Activated T-cell treated with anti-CD3 and anti-CD28 coated beads for 1 hour (primary cell): ENCODE data around the gene KPTN.

ENCODE experiments used
- DNase-seq: peaks from one replicate; pipeline ENCODE4 v3.0.0-alpha.2; 2020; ENCODE audit warnings: low read depth

Gene KPTN

DNA sequence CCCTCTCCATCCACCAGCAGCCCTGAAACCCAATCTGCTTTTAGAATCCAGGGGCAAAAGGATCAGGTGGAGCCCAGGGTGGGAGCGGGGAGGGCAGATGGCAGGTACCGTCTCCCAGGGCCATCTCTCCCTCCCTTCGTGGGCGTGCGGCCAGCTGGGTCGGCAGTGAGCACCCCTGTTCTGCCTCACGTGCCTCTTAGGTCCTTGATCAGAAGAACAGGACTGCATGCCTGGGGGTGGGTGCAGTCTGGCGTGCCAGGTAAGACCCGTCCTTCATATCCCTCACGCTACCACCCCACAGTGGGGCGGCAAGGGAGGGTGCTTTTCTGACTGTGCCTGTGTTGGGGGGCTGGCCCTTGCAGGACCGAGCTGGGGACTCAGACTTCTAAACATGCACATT is 14.3 kb downstream of the KPTN start:
- no peak for DNase-seq

DNA sequence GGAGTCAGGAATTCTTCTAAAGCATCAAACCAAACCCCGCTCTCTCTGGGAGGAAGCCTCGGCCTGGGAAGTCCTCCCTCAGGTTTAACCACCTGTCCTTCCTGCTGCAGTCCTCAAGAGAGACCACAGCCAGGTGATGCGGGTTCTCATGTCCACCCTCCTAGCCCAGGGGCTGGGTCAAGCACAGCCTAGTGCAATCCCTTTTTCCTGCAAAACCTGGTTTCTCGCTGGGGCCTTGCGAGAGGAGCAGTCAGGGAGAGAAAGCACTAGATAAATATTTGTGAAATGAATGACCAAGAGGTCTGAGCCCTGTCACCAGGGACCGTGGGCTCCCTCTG is 14.7 kb downstream of the KPTN start:
- DNase-seq: no peak

DNA sequence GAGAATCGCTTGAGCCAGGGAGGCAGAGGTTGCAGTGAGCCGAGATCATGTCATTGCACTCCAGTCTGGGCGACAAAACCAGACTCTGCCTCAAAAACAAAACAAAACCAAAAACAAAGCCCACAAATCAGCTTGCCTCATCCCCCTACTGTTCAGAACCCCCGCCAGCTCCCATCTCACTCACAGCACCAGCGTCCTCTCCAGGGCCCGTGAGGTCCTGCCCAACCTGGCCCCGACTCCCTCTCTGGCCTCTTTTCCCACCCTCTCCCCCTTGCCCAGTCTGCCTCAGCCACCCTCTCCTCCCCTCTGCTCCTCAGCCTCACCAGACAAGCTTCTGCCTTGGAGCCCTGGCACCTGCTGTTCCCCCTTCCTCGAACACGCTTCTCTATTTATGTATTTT is 16.1 kb downstream of the KPTN start:
- DNase-seq: no peak

DNA sequence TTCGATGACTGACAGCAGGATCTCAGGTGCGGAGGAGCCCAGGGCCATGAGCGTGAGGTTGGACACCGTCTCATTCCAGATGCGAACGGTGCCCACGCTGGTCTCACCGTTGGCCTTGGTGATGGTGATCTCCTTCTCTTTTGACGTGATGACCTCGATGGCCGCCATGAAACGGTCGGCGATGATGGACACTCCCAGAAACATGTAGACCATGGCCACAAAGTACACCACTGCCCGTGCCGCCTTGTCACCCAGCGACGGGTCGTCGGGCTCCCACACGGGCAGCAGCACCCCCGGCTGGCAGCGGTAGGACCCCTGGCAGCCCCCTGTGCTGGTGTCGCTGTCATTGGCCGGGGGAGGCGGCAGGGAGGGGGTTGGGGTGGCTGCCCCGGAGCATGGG is 18.1 kb downstream of the KPTN start:
- no peak for DNase-seq

DNA sequence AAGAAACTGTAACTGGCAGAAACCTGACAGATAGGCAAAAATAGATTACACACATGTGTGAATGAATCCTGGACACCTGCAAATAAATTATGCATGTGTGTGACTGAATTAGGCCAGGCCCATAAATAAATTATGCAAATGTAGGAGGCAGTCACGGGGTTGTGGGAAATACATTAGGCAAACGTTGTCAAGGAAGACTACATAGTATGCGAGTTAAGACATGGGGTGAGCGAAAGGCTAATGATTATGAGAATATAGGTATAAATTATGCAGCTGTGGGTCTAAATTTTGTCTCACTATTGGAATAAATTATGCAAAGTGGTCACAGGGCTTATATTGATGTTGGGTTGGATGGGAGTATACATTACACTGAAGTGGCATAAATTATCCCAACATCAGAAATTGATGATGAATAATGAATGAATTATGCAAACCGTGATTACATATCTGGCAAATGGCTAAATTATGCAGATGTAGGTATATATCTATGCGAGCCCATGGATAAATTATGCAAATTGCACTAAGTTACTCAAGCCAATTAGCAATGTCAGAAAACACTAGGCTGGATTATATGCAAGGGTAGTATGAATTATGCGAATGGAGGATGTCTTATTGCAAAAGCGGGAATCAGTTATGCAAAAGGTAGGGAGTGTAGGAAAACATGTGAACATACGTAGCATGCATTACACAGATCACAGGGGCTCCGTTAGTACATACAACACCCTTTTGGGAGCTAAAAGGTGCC is 19.2 kb downstream of the KPTN start:
- DNase-seq: no peak

DNA sequence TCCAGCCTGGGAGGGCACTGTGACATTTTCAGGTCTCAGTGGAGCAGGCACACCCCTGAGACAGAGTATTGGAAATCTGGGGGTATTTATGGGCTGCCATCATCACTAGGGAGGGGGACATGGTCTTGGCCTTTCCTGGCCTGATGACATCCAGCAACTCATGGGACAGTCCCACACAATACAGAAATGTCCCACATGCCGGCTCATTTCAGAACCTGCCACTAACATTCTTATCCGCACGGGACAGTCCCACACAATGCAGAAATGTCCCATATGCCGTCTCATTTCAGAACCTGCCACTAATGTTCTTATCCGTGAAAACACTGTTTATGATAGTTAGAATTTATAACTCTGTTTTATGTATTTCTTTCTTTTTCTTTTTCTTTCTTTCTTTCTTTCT is 22.1 kb downstream of the KPTN start:
- DNase-seq: no peak

DNA sequence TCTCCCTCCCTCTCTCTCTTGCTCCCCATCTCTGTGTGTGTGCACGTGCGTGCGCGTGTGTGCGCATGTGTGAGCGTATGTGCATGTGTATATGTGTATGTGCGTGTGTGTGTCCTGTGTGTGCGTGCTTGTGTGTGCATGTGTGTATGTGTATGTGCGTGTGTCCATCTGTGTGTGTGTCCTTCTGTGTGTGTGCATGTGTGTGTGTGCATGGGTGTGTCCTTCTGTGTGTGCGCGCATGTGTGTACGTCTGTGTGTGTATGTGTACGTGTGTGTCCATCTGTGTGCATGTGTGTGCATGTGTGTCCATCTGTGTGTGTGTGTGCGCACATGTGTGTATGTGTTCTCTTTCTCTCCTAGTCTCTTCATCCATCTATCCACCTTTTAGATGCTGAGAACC is 24.5 kb downstream of the KPTN start:
- DNase-seq: no peak

DNA sequence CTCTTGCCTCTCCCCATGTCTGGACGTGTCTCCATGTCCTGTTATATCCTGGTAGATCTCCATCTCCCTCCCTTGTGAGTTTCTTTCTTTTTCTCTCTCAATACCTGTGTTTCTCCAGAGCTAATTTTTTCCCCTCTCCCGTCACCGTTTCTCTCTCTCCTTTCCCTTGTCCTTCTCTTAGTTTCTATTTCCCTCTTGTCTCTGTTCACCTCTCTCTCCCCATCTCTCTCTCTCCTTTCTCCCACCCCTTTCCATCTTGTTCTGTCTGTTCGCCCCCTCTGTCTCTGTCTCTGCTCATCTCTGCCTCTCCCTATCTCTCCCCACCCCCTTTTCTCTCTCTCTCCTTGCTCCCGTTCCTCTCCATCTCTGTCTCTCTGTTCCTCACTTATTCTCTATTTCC is 25.3 kb downstream of the KPTN start:
- DNase-seq: no peak

DNA sequence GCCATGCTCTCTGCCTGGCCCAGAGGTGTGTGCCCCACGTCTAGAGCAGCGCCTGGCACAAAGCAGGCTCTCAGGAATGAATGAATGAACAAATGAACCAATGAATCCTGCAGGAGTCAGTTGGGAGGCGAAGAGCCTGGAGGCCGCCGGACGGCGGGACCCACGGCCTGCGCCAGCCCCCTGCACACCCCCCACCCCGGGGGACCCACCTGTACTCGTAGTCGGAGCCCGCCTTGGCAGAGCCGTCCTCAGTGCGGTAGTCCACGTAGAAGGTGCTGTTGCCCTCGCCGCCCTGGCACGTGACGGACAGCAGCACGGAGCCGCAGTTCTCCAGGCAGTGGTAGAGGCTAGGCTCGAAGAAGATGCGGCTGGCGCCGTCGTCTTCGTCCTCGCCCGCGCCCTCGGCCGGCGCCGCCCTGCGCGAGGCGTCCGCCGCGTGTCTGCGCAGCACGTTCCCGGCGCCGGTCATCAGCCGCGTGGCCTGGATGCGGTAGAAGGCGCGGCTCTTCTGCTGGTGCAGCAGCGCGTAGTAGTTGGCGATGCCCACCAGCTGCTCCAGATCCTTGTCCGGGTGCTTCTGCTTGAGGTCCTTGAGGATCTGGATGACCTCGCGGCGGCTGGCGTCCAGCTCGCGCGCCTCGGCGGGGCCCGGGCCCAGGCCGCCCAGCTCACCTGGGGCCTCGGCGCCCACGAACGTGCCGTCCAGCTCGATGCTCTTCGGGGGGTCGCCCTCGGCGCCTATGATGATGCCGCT is 27.1 kb downstream of the KPTN start:
- no peak for DNase-seq

DNA sequence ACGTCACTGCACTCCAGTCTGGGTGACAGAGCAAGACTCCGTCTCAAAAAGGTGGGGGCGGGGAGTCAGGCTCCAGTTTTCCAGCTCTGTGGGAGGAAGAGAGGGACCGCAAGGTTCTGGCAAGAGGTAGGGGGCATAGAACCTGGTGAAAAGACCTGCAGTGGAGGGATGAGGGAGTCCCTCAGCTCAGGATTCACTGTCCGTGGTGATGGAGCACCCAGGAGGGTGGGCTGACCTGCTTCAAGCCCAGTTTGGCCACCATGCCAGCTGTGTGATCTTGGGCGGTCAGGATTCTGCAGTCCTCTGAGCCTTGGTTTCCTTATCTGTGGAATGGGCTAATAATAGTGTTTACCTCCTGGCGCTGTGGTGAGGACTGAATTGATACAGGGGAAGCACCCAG is 33.5 kb downstream of the KPTN start:
- no peak for DNase-seq

DNA sequence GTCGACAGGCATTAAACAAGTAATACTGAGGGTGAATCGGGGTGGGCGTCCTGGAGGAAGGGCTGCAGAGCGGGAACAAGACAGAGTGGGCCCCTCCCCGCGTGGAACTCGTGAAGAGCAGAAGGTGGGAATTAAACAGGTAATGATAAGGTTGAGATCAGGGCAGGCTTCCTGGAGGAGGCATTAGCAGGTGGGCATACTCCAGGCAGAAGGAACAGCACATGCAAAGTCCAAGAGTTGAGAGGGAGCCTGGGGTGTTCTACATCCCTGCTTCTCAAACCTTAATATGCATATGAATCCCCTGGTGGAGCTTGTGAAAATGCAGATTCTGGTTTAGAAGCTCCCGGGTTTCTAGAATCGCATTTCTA is 35.7 kb downstream of the KPTN start:
- DNase-seq: no peak

DNA sequence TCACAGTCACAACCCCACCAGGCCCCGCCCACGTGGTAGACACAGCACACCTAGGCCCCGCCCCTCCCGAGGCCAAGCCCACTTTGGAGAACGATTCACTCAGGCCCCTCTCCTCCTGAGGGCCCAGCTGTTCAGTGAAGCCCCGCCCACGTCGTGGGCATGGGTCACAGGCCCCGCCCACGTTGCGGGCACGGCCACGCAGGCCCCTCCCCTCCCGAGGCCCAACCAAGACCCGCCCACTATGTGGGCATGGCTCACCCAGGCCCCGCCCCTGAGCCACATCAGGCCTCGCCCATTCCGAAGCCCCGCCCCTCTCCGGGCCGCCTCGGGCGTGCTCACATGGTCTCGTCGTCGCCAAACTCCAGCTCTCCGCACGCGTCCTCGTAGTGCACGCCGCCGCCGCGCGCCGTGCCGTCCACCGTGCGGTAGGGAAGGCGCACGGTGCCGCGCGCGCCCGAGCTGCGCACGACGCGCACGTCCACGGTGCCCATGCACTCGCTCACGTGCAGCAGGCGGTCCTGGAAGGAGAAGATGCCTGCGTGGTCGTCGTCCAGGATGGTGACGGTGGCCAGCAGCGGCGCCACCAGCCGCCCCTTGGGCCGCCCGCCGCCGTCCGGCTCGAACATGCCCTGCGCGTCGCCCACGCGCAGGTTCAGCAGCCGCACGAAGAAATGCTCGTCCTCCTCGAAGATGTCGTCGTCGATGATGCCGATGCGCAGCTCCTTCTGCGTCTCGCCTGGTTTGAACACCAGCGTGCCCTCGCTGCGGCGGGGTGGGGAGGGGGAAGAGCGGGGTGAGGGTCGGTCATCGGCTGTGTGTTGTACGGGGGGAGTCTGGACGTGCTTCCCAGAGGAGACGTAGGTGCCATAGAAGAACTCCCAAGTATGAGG is 36.3 kb downstream of the KPTN start:
- DNase-seq: peak; percentile 30

DNA sequence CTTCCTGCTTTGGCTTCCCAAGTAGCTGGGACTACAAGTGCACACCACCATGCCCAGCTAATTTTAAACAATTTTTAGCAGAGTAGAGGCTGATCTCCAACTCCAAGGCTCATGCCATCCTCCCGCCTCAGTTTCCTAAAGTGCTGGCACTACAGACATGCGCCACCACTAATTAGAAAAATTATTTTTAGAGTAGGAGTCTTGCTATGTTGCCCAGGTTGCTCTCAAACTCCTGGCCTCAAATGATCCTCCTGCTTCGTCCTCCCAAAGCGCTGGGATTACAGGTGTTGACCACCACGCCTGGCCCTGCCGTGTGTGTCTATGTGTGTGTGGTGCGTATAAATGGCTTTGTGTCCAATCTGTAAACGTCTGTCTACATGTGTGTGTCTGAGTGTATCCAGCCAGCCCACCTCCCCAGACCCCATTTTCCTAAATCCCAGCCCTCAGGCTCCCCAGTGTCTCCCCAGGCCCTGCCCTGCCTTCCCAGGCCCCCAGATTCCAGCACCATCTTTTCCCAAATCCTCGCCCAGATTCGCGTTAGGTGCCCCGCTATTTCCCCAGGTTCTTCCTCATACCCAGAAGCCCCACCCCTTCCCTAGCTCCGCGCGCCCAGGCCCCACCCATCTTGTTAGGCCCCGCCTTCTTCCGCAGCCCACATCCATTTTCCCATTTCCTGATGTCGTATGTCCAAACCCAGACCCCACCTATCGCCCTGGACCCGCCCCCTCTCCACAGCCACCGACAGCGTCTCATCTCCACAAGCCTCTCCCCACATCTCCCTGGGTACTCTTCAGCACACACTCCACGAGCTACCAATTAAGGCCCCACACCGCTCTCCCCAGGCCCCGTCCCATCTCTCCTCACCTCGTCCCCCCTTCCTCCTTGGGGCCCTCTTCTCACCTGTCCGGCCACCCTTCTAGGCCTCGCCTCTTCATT is 37.2 kb downstream of the KPTN start:
- DNase-seq: no peak

DNA sequence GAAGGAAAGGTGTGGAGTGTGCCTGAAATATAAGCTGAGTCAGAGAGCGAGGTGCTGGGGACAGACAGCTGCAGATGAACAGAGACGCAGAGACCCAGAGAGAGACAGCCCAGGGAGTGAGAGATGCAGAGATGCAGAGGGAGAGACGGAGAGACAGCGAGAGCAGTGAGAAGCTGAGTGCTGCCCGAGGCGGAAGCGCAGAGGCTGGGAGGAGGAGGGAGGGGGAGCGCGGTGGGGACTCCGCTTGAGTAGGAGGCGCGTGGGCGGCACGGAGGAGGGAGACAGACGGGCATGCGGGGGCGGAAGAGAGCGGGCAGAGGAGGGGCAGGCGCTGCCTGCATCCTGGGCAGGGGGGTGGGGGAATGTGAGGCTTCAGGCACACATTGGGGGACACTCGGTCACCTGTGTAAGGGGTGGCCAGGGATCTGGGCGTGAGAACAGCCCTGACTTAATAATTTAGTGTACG is 38.0 kb downstream of the KPTN start:
- peak; percentile 79 for DNase-seq

DNA sequence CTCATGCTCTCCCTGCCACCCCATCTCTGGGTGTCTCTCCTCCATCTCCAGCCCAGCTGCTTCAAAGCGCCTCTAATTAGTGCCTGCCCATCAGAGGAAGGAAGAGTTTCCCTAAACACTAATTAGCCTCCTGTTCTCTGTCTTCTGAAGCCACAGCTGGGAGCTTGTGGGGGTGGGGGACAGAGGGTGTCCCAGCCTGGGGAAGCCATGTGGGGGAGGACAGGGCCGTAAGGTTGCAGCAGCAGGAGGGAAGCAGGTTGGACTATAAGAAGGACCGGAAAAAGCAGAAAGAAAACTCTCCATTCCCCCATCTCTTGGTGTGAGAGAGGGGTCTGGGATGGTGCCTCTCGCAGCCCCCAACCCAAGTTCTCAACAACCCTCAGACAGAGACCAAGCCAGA is 38.5 kb downstream of the KPTN start:
- no peak for DNase-seq

DNA sequence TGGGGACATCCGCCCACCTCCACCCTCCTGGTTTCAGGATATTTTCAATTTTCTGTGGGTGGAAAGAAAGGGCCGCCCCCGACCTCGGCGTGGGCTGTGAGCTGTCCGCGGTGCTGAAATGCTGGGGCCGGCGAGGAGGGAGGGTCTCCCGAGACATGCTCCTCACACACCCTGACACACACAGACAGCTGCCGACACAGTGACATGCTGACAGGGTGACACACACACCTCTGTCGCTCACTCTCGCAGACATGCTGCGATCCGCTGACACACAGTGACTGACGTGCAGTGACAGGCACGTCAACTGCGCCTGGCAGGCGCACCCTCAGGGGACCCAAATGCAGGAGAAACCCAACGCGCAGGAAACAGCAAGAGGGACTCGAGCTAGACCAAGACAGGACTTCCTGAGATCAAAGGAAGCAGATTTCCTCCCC is 39.6 kb downstream of the KPTN start:
- DNase-seq: peak; percentile 36

DNA sequence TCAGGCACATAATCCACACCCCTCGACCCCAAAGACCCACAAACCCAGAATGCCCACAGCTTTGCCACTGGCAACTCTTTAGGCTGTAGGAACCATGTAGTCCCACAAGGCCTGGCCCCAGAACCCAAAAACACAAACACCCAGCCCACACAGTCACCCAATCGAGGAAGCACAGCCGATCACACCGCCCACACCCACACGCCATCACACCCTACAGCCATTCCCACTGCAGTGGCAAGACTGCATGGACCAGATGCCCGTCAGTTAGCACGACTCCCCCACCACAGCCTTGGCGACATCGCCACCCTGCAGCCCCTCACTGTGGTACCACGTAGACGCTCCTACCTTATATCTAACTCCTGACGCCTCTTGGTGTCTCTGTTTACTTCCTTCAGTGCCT is 40.7 kb downstream of the KPTN start:
- DNase-seq: no peak

DNA sequence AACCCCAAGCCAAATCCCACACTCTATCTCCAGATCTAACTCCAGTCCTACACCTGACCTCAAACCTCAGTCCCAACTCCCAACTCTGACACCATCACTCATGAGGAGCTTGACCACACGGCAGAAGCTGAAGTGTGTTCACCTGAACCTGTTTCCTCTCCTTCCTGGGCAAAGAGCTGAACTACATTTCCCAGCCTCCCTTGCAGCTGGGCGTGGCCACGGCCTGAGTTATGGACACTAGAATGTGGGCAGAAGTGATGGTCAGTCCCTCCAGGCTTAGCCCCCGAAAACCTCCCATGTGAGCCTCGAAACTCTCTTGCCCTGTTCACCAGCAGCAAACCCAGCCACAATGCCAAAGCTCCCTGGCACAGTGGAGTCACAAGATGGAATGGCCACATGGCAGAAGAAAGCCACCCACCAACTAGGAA is 45.2 kb downstream of the KPTN start:
- DNase-seq: no peak

DNA sequence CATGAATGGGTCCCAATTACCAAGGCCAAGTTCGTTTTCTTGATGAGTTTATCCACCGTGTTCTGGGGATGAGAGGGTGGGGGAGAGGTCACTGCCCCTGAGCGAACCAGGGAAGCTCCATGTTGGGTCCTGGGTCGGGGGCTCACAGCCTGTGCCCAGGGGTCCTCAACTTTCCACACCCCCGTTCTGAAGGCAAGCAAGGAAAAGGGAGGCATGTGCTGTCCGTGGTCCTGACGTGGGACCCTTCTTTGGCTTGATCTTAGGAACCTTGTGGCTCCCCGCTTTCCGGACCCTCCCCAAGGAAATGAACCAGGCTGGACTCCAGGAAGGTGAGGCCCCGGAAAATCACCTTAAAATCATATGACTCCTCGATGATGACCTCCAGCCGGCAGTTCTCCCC is 46.5 kb downstream of the KPTN start:
- no peak for DNase-seq

DNA sequence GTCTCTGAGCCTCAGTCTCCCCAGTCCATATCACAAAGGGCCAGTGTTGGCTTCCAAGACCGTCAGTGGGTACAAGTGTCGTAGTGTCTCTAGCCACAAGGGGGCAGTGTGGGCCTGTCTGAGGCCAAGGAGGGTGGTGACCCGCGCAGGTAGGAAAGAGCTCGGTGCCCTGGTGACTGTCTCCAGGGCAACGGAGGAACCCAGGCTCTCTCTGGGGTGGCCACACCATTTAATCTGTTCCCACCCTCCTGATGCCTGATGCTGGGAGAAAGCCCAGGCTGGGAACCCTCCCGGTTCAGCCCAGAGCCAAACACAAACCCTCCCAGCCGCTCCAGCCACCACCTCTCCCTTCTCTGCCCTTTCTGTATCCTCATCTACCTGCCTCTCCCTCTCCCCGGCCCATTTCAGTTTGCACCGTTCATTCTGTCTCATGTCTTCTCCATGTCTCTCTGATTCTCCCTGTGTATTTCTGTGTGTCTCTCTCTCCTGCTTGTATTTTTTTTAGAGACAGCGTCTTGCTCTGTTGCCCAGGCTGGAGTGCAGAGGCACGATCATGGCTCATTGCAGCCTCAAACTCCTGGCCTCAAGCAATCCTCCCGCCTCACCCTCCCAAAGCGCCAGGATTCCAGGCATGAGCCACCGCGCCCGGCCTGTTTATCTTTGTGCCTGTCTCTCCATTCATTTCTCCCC is 47.2 kb downstream of the KPTN start:
- peak; percentile 89 for DNase-seq

DNA sequence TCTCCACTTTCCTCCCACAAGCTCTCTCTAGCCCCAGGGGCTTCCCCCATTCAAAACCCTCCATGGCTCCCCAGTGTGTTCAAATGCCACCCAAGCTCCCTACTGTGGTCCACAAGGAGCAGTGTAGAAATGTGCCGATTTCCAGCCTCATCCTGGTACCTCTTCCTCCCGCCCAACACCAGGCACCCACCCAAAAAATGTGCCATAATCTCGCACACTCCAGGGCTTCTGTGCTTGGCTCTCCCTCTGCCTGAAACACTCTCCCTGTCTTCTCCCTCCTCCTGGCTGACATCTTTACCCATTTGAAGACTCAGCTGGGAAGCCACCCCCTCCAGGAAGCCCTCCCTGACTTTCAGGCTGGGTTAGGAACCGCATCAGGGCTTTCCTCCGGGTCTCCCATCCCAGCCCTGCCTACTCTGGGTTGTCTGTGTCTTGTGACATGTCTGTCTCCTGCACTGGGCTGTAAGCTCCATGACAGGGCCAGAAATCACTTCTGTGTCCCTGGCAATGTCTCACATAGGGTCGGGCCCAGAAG is 48.1 kb downstream of the KPTN start:
- DNase-seq: no peak
